ENCODE data around the gene MYO16. TPM values are rescaled to one million over a fixed set of nuclear protein-coding genes. Genes with fewer than 3 reads are reported as not detected.

MYO16 gene
- total and polyA plus RNA-seq, 7 donors = under 0.01 to 0.33 (median 0.28) TPM; not detected in 2

GRCh38 chr13:109002934-109003333 is 373.5 kb downstream of the MYO16 start:
- DNase-seq = no peak
- TF ChIP-seq POLR2AphosphoS5 (IDR thresholded peaks at IDR 0.05) (no peak), CTCF (IDR thresholded peaks at IDR 0.05) (no peak), EP300 (IDR thresholded peaks at IDR 0.05) (no peak), POLR2A (IDR thresholded peaks at IDR 0.05) (no peak)
- intact Hi-C loops (cut with DNase I) = no loop called here
- WGBS, 2 donors = 73 to 87% methylated on average over 2 of the region's 2 CpGs
- Histone ChIP-seq H3K27ac (no peak overlapping the region), H3K27me3 (no peaks in the 10 kb centered on the region), H3K36me3 (no peaks in the 10 kb centered on the region), H3K4me1 (no peaks in the 10 kb centered on the region), H3K9me3 (no peaks in the 10 kb centered on the region), H3K4me3 (no peak overlapping the region)

GRCh38 chr13:109007946-109008345 is 378.5 kb downstream of the MYO16 start:
- TF ChIP-seq EP300 (IDR thresholded peaks at IDR 0.05) (no peak), CTCF (IDR thresholded peaks at IDR 0.05) (no peak), POLR2A (IDR thresholded peaks at IDR 0.05) (no peak), POLR2AphosphoS5 (IDR thresholded peaks at IDR 0.05) (no peak)
- H3K4me3 ChIP-seq = no peak overlapping the region
- 50 to 74% methylated on average over 3 of the region's 3 CpGs for WGBS, 2 donors
- no peaks in the 10 kb centered on the region for H3K27me3 ChIP-seq
- no peak overlapping the region for H3K27ac ChIP-seq
- intact Hi-C loops (cut with DNase I) = no loop called here
- H3K36me3 ChIP-seq = no peaks in the 10 kb centered on the region
- H3K4me1 ChIP-seq = no peaks in the 10 kb centered on the region
- no peaks in the 10 kb centered on the region for H3K9me3 ChIP-seq
- DNase-seq = no peak

GRCh38 chr13:109009756-109010155 is 380.3 kb downstream of the MYO16 start:
- Histone ChIP-seq H3K4me1 (no peaks in the 10 kb centered on the region), H3K27ac (no peak overlapping the region), H3K9me3 (no peaks in the 10 kb centered on the region), H3K27me3 (no peaks in the 10 kb centered on the region), H3K4me3 (no peak overlapping the region), H3K36me3 (no peaks in the 10 kb centered on the region)
- intact Hi-C loops (cut with DNase I) = no loop called here
- TF ChIP-seq EP300 (IDR thresholded peaks at IDR 0.05) = no peak
- no peak for TF ChIP-seq POLR2A (IDR thresholded peaks at IDR 0.05)
- TF ChIP-seq CTCF (IDR thresholded peaks at IDR 0.05) = no peak
- TF ChIP-seq POLR2AphosphoS5 (IDR thresholded peaks at IDR 0.05) = no peak
- whole genome bisulfite sequencing, 2 donors = 84% methylated on average over 4 of the region's 4 CpGs
- no peak for DNase-seq

GRCh38 chr13:109010912-109011311 is 381.5 kb downstream of the MYO16 start:
- WGBS, 2 donors = 50 to 61% methylated on average over 1 of the region's 1 CpG
- no peak overlapping the region for H3K4me3 ChIP-seq
- no peaks in the 10 kb centered on the region for H3K4me1 ChIP-seq
- no peak for TF ChIP-seq POLR2AphosphoS5 (IDR thresholded peaks at IDR 0.05)
- no peak for TF ChIP-seq POLR2A (IDR thresholded peaks at IDR 0.05)
- TF ChIP-seq EP300 (IDR thresholded peaks at IDR 0.05) = no peak
- no peak for TF ChIP-seq CTCF (IDR thresholded peaks at IDR 0.05)
- intact Hi-C loops (cut with DNase I) = no loop called here
- no peaks in the 10 kb centered on the region for H3K9me3 ChIP-seq
- no peak overlapping the region for H3K27ac ChIP-seq
- DNase-seq = no peak
- H3K27me3 ChIP-seq = no peaks in the 10 kb centered on the region
- no peaks in the 10 kb centered on the region for H3K36me3 ChIP-seq

GRCh38 chr13:109012115-109012514 is 382.7 kb downstream of the MYO16 start:
- intact Hi-C loops (cut with DNase I) = no loop called here
- no peak for DNase-seq
- Histone ChIP-seq H3K36me3 (no peaks in the 10 kb centered on the region), H3K9me3 (no peaks in the 10 kb centered on the region), H3K4me1 (no peaks in the 10 kb centered on the region), H3K4me3 (no peak overlapping the region), H3K27ac (no peak overlapping the region), H3K27me3 (no peaks in the 10 kb centered on the region)
- TF ChIP-seq EP300 (IDR thresholded peaks at IDR 0.05) (no peak), POLR2AphosphoS5 (IDR thresholded peaks at IDR 0.05) (no peak), CTCF (IDR thresholded peaks at IDR 0.05) (no peak), POLR2A (IDR thresholded peaks at IDR 0.05) (no peak)
- 63 to 82% methylated on average over 5 of the region's 5 CpGs for WGBS, 2 donors
